ENCODE data around the gene CEP152.

DNA sequence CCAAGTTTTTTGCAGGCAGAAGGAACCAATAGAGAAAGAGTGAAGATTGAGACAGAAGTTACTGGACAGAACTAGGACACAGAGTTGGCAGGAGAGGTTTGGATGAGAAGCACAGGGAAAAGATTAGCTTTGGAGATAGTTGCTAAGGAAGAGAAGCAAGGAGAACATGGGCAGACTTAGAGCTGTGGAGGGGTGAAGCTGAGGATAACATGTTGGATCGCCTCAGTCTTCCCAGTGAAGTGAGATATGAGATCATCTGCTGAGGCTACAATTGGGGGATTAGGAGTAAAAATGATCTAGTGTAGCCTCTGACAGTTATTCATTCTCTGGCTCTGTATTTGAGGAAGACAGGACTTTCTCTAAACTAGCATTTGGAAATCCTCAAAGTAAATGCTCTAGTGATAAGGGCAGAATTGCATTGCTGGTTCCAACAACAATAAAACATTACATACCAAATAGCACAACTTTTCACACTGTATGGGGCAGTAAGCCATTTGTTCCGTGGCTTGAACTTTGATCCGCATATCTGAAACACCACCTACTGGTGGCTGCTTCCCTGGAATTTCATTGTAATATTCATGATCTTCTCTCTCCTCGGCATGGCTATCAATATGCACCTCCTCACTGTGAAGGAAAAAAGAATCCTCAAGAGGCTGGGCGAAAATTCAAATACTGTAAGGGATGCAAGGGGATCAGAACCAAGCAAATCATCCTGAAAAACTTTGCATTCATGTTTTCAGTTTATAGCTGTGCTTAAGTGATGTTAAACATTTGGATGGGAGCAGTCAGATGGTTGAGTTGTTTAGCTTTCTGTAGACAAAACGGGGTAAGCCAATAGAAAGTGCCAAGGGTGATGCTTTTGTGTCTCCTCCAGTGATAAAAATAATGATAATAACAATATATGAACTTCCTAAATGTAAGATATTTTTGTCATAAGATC is 44.9 kb upstream of the CEP152 start:
- TF ChIP-seq, protein P1, sequence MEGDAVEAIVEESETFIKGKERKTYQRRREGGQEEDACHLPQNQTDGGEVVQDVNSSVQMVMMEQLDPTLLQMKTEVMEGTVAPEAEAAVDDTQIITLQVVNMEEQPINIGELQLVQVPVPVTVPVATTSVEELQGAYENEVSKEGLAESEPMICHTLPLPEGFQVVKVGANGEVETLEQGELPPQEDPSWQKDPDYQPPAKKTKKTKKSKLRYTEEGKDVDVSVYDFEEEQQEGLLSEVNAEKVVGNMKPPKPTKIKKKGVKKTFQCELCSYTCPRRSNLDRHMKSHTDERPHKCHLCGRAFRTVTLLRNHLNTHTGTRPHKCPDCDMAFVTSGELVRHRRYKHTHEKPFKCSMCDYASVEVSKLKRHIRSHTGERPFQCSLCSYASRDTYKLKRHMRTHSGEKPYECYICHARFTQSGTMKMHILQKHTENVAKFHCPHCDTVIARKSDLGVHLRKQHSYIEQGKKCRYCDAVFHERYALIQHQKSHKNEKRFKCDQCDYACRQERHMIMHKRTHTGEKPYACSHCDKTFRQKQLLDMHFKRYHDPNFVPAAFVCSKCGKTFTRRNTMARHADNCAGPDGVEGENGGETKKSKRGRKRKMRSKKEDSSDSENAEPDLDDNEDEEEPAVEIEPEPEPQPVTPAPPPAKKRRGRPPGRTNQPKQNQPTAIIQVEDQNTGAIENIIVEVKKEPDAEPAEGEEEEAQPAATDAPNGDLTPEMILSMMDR (IDR thresholded peaks at IDR 0.05): peak in 3 of 5 experiments; percentile 10 to 31 (median 15)
- TF ChIP-seq EP300 (IDR thresholded peaks at IDR 0.05) (no peak), POLR2A (IDR thresholded peaks at IDR 0.05) (no peak)

Measured in tibial nerve (tissue), 4 donors.